Left ventricle myocardium inferior (tissue), 1 donor: ENCODE results near the gene IBA57. TPM values are rescaled to one million over a fixed set of nuclear protein-coding genes. Genes with fewer than 3 reads are reported as not detected.

ENCODE experiments used
- DNase-seq: peaks from one replicate; pipeline ENCODE4 v3.0.0-alpha.2; 2020
- H3K27ac ChIP-seq: fragments of 200-600 bp; replicated peaks from 2 replicates; pipeline ENCODE4 v1.8.0; 2021
- H3K27me3 ChIP-seq: fragments of 200-600 bp; 2 replicates; pipeline ENCODE4 v1.8.0; 2021; ENCODE audit warnings: low read depth
- H3K36me3 ChIP-seq: fragments of 200-600 bp; 2 replicates; pipeline ENCODE4 v1.8.0; 2021
- H3K4me1 ChIP-seq: fragments of 200-600 bp; 2 replicates; pipeline ENCODE4 v1.8.0; 2021
- H3K4me3 ChIP-seq: fragments of 200-600 bp; 2 replicates; pipeline ENCODE4 v1.8.0; 2021; ENCODE audit warnings: mild to moderate bottlenecking, moderate library complexity
- H3K9me3 ChIP-seq: fragments of 200-600 bp; replicated peaks from 2 replicates; pipeline ENCODE4 v1.8.0; 2021
- CTCF ChIP-seq: fragments of 200-600 bp; IDR thresholded peaks from 2 replicates; pipeline ENCODE4 v1.8.0; 2021; ENCODE audit warnings: antibody characterized with exemption, mild to moderate bottlenecking, borderline replicate concordance
- intact Hi-C: fragments of 100-400 bp; cut with micrococcal nuclease; formaldehyde crosslinking; loops from one replicate; pipeline ENCODE4 v1.11.0; 2022
- total RNA-seq: library from RNA; stranded (reverse); fragmentation: NEBNext Ultra II Directional; extraction: Animal tissue kit (Norgen Biotek cat#: 25700); gene quantifications from one replicate; pipeline ENCODE4 v1.2.1, GENCODE V29; 2021
- donor health status: DM: no; HTN: yes; CAD: no; lungs with severe emphysema.

The IBA57 gene
- total RNA-seq, 1 donor from 2014 or later, result 15.0 TPM

DNA sequence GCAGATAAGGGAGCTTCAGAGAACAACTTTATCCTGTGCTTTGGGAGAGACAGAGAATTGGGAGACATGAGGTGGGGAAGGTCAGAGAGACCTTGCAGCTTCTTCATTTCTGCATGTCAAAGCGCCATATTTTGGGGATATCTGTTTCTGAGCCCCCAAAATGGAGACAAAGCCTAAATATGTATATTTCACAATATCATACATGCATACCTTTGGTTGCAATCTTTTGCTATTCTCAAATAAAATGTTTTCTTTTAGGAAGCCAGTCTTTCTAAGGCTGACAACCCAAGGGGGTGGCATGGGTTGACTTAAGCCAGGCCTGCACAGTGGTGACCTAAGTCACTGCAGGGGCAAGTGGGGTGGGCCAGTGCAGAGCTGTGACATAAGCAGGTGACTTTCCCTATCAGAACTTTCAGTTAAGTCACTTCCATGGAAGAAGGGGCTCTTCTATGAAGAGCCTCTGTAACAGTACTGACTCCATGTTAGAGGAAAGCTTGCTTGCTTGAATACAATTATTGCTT, 42.6 kb upstream of the IBA57 start:
- no peaks in the 10 kb centered on the region for H3K4me1 ChIP-seq
- no peaks in the 10 kb centered on the region for H3K27me3 ChIP-seq
- H3K27ac ChIP-seq, result no peak overlapping the region
- TF ChIP-seq CTCF, result no peak
- H3K36me3 ChIP-seq, result no peaks in the 10 kb centered on the region
- no peak overlapping the region for H3K4me3 ChIP-seq
- intact Hi-C loops, result no loop called here
- DNase-seq, result no peak
- no peaks in the 10 kb centered on the region for H3K9me3 ChIP-seq

- H3K4me1 ChIP-seq, result no peaks in the 10 kb centered on the region
Observed at GRCh38 chr1:228123505-228123904, 42.1 kb upstream of the IBA57 start.

DNA sequence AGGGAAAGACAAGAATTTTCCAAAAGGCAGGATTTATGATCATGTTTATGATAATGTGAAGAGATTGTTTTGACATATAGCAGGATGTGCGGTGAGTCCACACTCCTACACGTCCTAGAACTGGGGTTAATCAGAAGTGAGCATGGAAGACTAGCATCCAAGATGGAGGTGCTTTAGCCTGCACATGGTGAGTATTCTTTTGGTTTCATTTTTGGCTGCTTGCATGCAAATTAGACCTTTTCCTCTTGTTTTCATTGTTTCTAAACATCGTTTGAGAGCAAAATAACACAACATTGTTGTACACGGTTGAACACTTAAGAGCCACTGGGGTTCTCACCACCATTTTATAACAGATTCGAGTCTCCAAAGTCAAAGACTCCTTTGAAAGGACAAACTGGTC, 40.4 kb upstream of the IBA57 start:
- no peak for TF ChIP-seq CTCF
- Histone ChIP-seq H3K4me3 (no peak overlapping the region), H3K4me1 (no peaks in the 10 kb centered on the region), H3K36me3 (no peaks in the 10 kb centered on the region), H3K9me3 (no peaks in the 10 kb centered on the region), H3K27me3 (peaks cover 4% of the 10 kb centered on the region), H3K27ac (no peak overlapping the region)
- intact Hi-C loops, result no loop called here
- DNase-seq, result no peak

More at GRCh38 chr1:228123505-228123904, 42.1 kb upstream of the IBA57 start:
- TF ChIP-seq CTCF, result no peak
- DNase-seq, result no peak
- intact Hi-C loops, result no loop called here
- Histone ChIP-seq H3K27me3 (no peaks in the 10 kb centered on the region), H3K9me3 (no peaks in the 10 kb centered on the region), H3K27ac (no peak overlapping the region), H3K36me3 (no peaks in the 10 kb centered on the region), H3K4me3 (no peak overlapping the region)

GRCh38 chr1:228131766-228132165, 33.8 kb upstream of the IBA57 start:
- Histone ChIP-seq H3K36me3 (no peaks in the 10 kb centered on the region), H3K27ac (no peak overlapping the region), H3K9me3 (no peaks in the 10 kb centered on the region), H3K27me3 (peaks cover 7% of the 10 kb centered on the region), H3K4me3 (no peak overlapping the region), H3K4me1 (peaks cover 7% of the 10 kb centered on the region)
- TF ChIP-seq CTCF, result no peak
- intact Hi-C loops, result no loop called here
- DNase-seq, result no peak

- DNase-seq, result no peak
- Histone ChIP-seq H3K36me3 (no peaks in the 10 kb centered on the region), H3K4me3 (no peak overlapping the region), H3K4me1 (peaks cover 12% of the 10 kb centered on the region), H3K27ac (no peak overlapping the region), H3K27me3 (peaks cover 7% of the 10 kb centered on the region), H3K9me3 (no peaks in the 10 kb centered on the region)
- intact Hi-C loops, result no loop called here
- no peak for TF ChIP-seq CTCF
Observed at GRCh38 chr1:228134591-228134990, 31.0 kb upstream of the IBA57 start.

DNA sequence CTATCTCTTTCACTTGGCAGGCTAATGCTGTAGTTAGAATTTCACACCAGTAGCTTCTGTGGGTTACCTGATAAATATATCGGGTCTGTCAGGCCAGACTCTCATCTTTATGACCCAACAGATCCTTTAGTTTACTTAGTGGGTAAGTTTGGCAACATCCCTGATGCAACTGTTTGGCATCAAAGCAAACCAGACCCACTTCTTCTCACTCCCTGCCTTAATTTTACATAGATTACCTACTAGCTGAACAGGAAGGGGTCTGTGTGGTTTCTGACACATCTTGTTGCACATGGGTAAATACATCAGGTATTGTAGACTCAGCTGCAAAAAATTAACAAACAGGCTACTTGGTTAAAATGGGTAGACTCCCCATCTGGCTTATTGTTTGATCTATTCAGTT, 28.7 kb upstream of the IBA57 start:
- intact Hi-C loops, result no loop called here
- no peaks in the 10 kb centered on the region for H3K27me3 ChIP-seq
- H3K4me3 ChIP-seq, result no peak overlapping the region
- H3K36me3 ChIP-seq, result no peaks in the 10 kb centered on the region
- no peak overlapping the region for H3K27ac ChIP-seq
- TF ChIP-seq CTCF, result no peak
- DNase-seq, result no peak
- no peaks in the 10 kb centered on the region for H3K9me3 ChIP-seq
- peaks cover 24% of the 10 kb centered on the region for H3K4me1 ChIP-seq
